Measurements from ENCODE around the gene MC2R.

DNA sequence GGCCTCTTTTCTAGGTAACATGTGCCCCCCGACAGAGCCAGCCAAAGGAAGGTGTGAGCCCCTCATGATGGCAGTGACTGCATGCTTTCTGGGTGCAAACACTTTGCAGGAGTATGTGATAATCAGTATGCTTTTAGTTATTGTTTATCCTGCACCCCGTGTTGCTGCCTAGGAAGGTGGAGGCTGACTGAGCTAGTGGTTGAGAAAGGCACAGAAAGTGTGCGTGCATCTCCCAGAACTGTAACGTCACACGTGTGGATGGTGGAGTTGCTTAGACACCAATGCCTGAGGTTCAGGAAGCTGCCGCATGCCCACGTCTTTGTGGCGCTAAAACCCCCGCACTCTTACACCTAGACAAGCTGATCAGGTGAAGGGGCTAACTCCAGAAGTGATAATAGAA, 580 bp downstream of the MC2R start:
- TF ChIP-seq, protein P1, sequence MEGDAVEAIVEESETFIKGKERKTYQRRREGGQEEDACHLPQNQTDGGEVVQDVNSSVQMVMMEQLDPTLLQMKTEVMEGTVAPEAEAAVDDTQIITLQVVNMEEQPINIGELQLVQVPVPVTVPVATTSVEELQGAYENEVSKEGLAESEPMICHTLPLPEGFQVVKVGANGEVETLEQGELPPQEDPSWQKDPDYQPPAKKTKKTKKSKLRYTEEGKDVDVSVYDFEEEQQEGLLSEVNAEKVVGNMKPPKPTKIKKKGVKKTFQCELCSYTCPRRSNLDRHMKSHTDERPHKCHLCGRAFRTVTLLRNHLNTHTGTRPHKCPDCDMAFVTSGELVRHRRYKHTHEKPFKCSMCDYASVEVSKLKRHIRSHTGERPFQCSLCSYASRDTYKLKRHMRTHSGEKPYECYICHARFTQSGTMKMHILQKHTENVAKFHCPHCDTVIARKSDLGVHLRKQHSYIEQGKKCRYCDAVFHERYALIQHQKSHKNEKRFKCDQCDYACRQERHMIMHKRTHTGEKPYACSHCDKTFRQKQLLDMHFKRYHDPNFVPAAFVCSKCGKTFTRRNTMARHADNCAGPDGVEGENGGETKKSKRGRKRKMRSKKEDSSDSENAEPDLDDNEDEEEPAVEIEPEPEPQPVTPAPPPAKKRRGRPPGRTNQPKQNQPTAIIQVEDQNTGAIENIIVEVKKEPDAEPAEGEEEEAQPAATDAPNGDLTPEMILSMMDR (IDR thresholded peaks at IDR 0.05; ENCODE audit: poor library complexity, severe bottlenecking) = no peak
- TF ChIP-seq EP300 (conservative IDR thresholded peaks at IDR 0.05; ENCODE audit: poor library complexity, severe bottlenecking) (no peak), EZH2 (IDR thresholded peaks at IDR 0.05; ENCODE audit: borderline replicate concordance, insufficient read depth, low read length, poor library complexity, severe bottlenecking) (no peak), RAD21 (conservative IDR thresholded peaks at IDR 0.05) (no peak), MXI1 (conservative IDR thresholded peaks at IDR 0.05; ENCODE audit: poor library complexity, severe bottlenecking) (no peak)
